ENCODE results near the gene ZNF678.

GRCh38 chr1:227572752-227573151 lies 9.4 kb downstream of the ZNF678 start:
- no peak for TF ChIP-seq CTCF (IDR thresholded peaks at IDR 0.05)
- no peak for TF ChIP-seq POLR2A (IDR thresholded peaks at IDR 0.05)
